Heart left ventricle (tissue), 13 donors: ENCODE measurements around the gene HSPA4.

Source experiments
- POLR2A ChIP-seq, 2 donors: fragments of 450-650 bp; IDR thresholded peaks; one replicate each; pipeline ENCODE4 v1.6.1; 2017; ENCODE audit warnings: antibody characterized with exemption in 2 of 2, mild to moderate bottlenecking in 2 of 2, moderate library complexity in 2 of 2
- TF ChIP-seq, protein P1 (sequence below), 12 donors: fragments of 200-600 bp; sonication (generic) in 4 of 12; IDR thresholded peaks; one replicate each; pipeline versions ENCODE4 v1.5.0 to v1.8.0; 2018 to 2022; ENCODE audit warnings: antibody characterized with exemption in 12 of 12, mild to moderate bottlenecking in 5 of 12
- donor health status: ischemic (EF 13 %, LVEDD 7.1; RV severe dilation, severe dysfunction).
- donor health status: DM: no; HTN: yes; CAD: no.
- donor health status: DM: no; HTN: no; CAD: no.
- donor health status: ischemic (EF 25% LVEDD 6.9; RV normal size, moderate dysfunction).
- donor health status: ischemic (EF 25% LVEDD 5.7; RV mildly dilated, moderate dysfunction).
- donor health status: ischemic (EF 35%, LVEDD 5.7; RV mildly dilated, moderate dysfunction).
- donor health status: nonischemic (EF 11% LVEDD 7.7; RV severe dilation, severe dysfunction).
- donor health status: DM: yes; HTN: yes; CAD: no.
- donor health status: PGD.
- donor health status: ischemic (EF 29% LVEDD 5.4; RV normal size, mild dysfunction).
- donor health status: nonischemic (EF 23%, LVEDD 6.1; RV moderate dilation, normal function).

DNA sequence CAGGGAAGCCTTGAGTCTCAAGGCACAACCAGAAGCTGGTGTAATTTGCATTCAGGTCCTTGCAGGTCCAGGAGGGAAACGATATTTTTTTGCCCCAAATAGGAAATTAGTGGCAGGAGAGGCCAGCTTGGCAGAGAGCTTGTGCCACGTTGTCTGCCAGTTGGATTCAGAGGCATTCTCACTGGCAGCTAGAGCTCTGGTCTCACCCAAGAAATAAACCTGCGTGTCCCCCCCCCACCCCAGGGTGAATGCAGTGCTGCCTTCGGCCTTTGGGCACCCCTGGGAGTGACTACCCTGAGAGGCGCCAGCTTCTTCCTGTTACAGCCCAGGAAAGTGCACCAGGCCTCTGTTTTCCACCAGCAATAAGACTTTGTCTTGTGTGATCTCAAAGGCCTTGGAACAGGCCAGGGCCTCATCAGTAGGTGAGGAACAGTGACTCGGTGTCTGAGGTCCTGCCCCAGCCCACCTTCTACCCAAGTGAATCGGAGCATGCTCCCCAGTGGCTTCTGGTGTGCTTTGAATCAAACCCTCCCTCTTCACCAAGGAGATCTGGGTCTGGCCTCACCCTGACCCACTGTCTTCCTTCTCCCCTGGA lies 68.4 kb downstream of the HSPA4 start:
- TF ChIP-seq, protein P1, sequence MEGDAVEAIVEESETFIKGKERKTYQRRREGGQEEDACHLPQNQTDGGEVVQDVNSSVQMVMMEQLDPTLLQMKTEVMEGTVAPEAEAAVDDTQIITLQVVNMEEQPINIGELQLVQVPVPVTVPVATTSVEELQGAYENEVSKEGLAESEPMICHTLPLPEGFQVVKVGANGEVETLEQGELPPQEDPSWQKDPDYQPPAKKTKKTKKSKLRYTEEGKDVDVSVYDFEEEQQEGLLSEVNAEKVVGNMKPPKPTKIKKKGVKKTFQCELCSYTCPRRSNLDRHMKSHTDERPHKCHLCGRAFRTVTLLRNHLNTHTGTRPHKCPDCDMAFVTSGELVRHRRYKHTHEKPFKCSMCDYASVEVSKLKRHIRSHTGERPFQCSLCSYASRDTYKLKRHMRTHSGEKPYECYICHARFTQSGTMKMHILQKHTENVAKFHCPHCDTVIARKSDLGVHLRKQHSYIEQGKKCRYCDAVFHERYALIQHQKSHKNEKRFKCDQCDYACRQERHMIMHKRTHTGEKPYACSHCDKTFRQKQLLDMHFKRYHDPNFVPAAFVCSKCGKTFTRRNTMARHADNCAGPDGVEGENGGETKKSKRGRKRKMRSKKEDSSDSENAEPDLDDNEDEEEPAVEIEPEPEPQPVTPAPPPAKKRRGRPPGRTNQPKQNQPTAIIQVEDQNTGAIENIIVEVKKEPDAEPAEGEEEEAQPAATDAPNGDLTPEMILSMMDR (IDR thresholded peaks at IDR 0.05): no peak
- TF ChIP-seq POLR2A (IDR thresholded peaks at IDR 0.05): no peak
